ENCODE data around the gene RELB. TPM values are rescaled to one million over a fixed set of nuclear protein-coding genes. Genes with fewer than 3 reads are reported as not detected.

The RELB gene
- total and polyA plus RNA-seq, 9 of the 15 experiments (the other 6 are each of a cell fraction or from before 2014, with no cell fraction given), result 0.15 to 1.1 (median 0.28) TPM; not detected in 2

GRCh38 chr19:45074744-45075300 lies 73.6 kb downstream of the RELB start (continued):
- no peak for TF ChIP-seq CHD7 (IDR thresholded peaks at IDR 0.05; ENCODE audit: low read depth, low read length)
- TF ChIP-seq FOXJ3 (CRISPR knock-in tag; IDR thresholded peaks at IDR 0.05), result no peak
- no peak for TF ChIP-seq KLF13 (tag; IDR thresholded peaks at IDR 0.05; ENCODE audit: borderline replicate concordance, low read depth)

All from K562 (cell line).